H1 (cell line): ENCODE measurements around the gene SLC22A25. TPM values are rescaled to one million over a fixed set of nuclear protein-coding genes. Genes with fewer than 3 reads are reported as not detected.

ENCODE experiments used
- ATF2 ChIP-seq: IDR thresholded peaks from 2 replicates; pipeline ENCODE4 v1.6.1; 2012; ENCODE audit warnings: low read length, inconsistent platforms
- CBX5 ChIP-seq: fragments of 300-800, 300-1000 bp; sonication (generic); IDR thresholded peaks from 2 replicates; pipeline ENCODE4 v1.7.1; 2016; ENCODE audit warnings: antibody characterized with exemption, low read length, low read depth
- CHD7 ChIP-seq: fragments of 300-600 bp; sonication (generic); IDR thresholded peaks from 2 replicates; pipeline ENCODE4 v1.7.1; 2012; ENCODE audit warnings: low read length, moderate library complexity, mild to moderate bottlenecking, inconsistent platforms; ENCODE audit not compliant: insufficient replicate concordance
- KDM4A ChIP-seq: IDR thresholded peaks from one replicate; pipeline ENCODE4 v1.7.1; 2012; ENCODE audit warnings: low read depth, mild to moderate bottlenecking, moderate library complexity, low read length, inconsistent platforms; ENCODE audit not compliant: severe bottlenecking
- KDM5A ChIP-seq: fragments of 200-600 bp; IDR thresholded peaks from 2 replicates; pipeline ENCODE4 v1.7.1; 2012; ENCODE audit warnings: mild to moderate bottlenecking, low read length, inconsistent platforms, mixed read lengths
- RXRA ChIP-seq: IDR thresholded peaks from 2 replicates; pipeline ENCODE4 v1.6.1; 2011; ENCODE audit warnings: low read depth, mild to moderate bottlenecking, low read length, moderate library complexity; ENCODE audit not compliant: insufficient read depth
- polyA plus RNA-seq, 7 experiments: library from polyadenylated mRNA; depleted of rRNA in 3 of 7; stranded (reverse) in 5 of 7; unstranded in 2 of 7; fragments of >200 nt in 5 of 7; fragments of 200-250 nt in 2 of 7; gene quantifications; 1 replicate in 5 of 7; 2 replicates in 1 of 7; 4 replicates in 1 of 7; pipeline versions ENCODE4 v1.2.1 to v1.2.3, GENCODE V29; 2011 to 2013; ENCODE audit warnings: missing spikeins in 2 of 7, mixed read lengths in 2 of 7
- total RNA-seq: library from RNA; stranded (reverse); fragmentation: NEBNext Ultra II Directional; extraction: Animal tissue kit (Norgen Biotek cat#: 25700); gene quantifications from 2 replicates; pipeline ENCODE4 v1.2.1, GENCODE V29; 2021

The SLC22A25 gene
- total and polyA plus RNA-seq, 2 of the 8 experiments (the other 6 are each of a cell fraction or from before 2014, with no cell fraction given), result not detected

- TF ChIP-seq CHD7 (no peak), ATF2 (no peak), KDM4A (no peak), CBX5 (no peak), KDM5A (no peak), RXRA (no peak)
These were observed 46.3 kb upstream of the SLC22A25 start (continued) for GRCh38 chr11:63289658-63290057.
